BE2C (cell line): ENCODE measurements around the gene NANS.

Experiments used
- DNase-seq: peaks from one replicate; pipeline ENCODE4 v3.0.0-alpha.2; 2020
- H3K27me3 ChIP-seq: fragments of 250-450 bp; sonication (Bioruptor Pico); 2 replicates; pipeline ENCODE4 v1.5.1; 2020; ENCODE audit warnings: mild to moderate bottlenecking
- H3K36me3 ChIP-seq: fragments of 250-450 bp; sonication (Bioruptor Pico); 2 replicates; pipeline ENCODE4 v1.5.1; 2020; ENCODE audit warnings: mild to moderate bottlenecking
- H3K4me1 ChIP-seq: fragments of 250-450 bp; sonication (Bioruptor Pico); 2 replicates; pipeline ENCODE4 v1.5.1; 2020
- H3K4me3 ChIP-seq: 2 replicates; pipeline ENCODE4 v1.5.1; 2011; ENCODE audit warnings: low read depth, low read length
- H3K9me3 ChIP-seq: fragments of 250-450 bp; sonication (Bioruptor Pico); 2 replicates; pipeline ENCODE4 v1.5.1; 2020
- TF ChIP-seq, protein P1 (sequence below): IDR thresholded peaks from 2 replicates; pipeline ENCODE4 v1.5.1; 2012; ENCODE audit warnings: mild to moderate bottlenecking, low read depth, low read length

Gene NANS

DNA sequence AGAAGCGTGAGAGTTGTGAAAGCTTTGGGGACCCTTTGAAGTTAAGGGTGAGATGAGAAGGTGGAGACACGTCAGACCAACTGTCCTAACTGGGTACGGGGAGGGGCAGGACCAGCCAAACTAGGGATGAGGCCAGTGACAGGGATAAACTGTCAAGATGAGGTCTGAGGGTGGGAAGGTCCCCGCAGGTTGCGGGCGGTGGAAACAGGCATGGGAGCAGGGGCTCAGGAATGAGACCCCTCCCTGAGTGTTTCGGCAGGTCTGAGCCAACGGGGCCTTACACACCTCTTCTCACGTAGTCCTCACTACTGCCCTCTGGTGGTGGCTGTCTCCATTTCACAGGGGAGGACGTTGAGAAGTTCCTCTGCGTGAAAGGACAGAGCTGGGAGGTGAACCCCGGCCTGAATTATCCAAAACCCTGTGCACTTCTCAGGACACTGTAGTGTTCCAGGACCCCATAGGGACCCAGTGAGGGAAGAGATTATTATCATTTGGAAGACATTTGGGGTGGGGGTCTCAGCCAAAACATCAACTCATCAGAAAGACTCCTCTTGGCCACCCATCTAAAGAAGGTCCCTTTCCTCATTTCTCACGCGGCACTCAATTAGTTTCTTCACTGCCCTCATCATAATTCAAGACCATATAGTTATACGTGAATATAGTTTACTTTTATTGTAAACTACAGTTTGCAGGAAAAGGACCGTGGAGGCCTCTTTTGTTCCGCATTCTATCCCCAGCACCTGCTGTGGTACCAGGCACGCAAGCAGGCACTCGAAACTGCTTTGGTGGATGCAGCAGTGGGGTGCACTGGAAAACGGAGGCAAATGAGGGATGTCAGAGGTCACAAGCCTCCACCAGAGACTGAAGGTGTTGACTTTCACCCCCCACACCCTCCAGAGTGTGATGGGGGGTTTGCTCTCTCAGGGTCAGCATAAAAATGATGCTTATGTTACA lies 21.7 kb upstream of the NANS start:
- TF ChIP-seq, protein P1, sequence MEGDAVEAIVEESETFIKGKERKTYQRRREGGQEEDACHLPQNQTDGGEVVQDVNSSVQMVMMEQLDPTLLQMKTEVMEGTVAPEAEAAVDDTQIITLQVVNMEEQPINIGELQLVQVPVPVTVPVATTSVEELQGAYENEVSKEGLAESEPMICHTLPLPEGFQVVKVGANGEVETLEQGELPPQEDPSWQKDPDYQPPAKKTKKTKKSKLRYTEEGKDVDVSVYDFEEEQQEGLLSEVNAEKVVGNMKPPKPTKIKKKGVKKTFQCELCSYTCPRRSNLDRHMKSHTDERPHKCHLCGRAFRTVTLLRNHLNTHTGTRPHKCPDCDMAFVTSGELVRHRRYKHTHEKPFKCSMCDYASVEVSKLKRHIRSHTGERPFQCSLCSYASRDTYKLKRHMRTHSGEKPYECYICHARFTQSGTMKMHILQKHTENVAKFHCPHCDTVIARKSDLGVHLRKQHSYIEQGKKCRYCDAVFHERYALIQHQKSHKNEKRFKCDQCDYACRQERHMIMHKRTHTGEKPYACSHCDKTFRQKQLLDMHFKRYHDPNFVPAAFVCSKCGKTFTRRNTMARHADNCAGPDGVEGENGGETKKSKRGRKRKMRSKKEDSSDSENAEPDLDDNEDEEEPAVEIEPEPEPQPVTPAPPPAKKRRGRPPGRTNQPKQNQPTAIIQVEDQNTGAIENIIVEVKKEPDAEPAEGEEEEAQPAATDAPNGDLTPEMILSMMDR = peak; percentile 93
- Histone ChIP-seq H3K4me1 (peaks cover 3% of the 10 kb centered on the region; the same call in 1 of the 2 replicates), H3K27me3 (no peaks in the 10 kb centered on the region), H3K4me3 (no peak overlapping the region), H3K36me3 (no peaks in the 10 kb centered on the region), H3K9me3 (no peaks in the 10 kb centered on the region)
- DNase-seq = peak; percentile 89

DNA sequence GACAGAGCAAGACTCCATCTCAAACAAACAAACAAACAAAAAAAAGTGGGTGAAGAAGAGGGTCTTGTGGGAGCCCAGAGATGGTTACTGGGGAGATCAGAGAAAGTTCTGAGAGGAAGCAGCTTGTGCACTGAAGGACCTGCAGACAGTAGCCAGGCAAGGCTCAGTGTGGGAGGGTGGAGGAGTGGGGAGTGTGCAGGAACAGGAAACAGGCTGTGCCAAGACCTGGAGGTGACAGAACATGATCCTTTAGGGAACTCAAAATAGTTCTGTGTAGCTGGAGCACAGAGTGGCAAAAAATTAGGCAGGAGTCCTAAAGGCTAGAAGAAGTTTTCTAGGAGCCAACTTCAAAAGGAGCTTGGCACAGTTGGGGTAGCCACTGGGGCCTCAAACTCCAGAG lies 19.2 kb upstream of the NANS start:
- H3K27me3 ChIP-seq = no peaks in the 10 kb centered on the region
- no peak overlapping the region for H3K4me3 ChIP-seq
- H3K4me1 ChIP-seq = peaks cover 3% of the 10 kb centered on the region; the same call in 1 of the 2 replicates
- no peaks in the 10 kb centered on the region for H3K9me3 ChIP-seq
- no peak for DNase-seq
- TF ChIP-seq, protein P1 = no peak
- no peaks in the 10 kb centered on the region for H3K36me3 ChIP-seq

DNA sequence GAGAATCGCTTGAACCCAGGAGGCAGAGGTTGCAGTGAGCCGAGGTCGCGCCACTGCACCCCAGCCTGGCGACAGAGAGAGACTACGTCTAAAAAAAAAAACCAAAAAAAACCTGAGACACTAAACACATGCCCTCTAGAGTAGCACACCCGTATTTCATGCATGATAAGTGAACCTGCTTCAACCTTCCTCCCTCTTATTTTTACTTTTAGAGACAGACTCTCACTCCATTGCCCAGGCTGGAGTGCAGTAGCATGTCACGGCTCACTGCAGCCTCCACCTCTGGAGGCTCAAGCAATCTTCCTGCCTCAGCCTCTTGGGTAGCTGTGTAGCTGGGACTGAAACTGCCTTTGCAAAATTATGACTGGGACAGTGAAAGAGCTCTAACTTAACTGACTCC lies 17.6 kb upstream of the NANS start:
- no peak for DNase-seq
- TF ChIP-seq, protein P1 = no peak
- Histone ChIP-seq H3K4me3 (no peak overlapping the region), H3K9me3 (no peaks in the 10 kb centered on the region), H3K27me3 (no peaks in the 10 kb centered on the region), H3K36me3 (no peaks in the 10 kb centered on the region), H3K4me1 (peaks cover 3% of the 10 kb centered on the region; the same call in 1 of the 2 replicates)

DNA sequence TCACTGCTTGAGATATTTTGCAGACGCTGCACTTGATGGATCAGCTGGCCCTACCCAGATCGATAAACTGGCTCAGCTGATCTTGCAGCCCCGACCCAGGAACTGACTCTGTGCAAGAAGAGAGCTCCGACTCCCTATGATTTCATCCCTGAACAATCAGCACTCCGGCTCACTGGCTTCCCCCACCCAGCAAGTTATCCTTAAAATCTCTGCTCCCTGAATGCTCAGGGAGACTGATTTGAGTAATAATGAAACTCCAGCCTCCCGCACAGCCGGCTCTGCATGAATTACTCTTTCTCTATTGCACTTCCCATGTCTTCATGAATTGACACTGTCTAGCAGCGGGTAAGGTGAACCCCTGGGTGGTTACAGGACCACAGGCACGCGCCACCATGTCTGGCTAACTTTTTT lies 16.9 kb upstream of the NANS start:
- no peak for DNase-seq
- H3K36me3 ChIP-seq = no peaks in the 10 kb centered on the region
- H3K4me3 ChIP-seq = no peak overlapping the region
- peaks cover under 1% of the 10 kb centered on the region; the same call in 1 of the 2 replicates for H3K4me1 ChIP-seq
- H3K27me3 ChIP-seq = no peaks in the 10 kb centered on the region
- H3K9me3 ChIP-seq = no peaks in the 10 kb centered on the region
- TF ChIP-seq, protein P1 = no peak

DNA sequence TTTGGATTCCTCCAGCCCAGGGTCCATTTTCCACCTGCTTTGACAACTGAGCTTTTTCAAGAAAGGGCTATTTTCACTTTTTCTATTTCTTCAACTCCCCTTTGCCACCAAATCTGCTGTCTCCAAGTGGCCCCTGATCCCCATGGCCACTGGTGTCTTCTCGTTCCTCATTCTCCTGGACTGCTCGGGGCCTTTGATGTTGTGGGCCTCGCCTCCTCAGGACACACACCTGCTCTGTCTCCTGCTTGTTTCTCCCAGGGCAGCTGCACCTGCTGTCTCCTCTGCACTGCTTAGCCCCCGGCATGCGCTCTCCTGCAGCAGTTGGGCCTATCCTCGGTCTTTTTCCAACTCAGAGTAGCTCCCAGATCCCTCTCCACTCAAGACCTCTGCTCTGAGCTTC lies 16.3 kb upstream of the NANS start:
- TF ChIP-seq, protein P1 = no peak
- H3K36me3 ChIP-seq = no peaks in the 10 kb centered on the region
- no peak overlapping the region for H3K4me3 ChIP-seq
- H3K9me3 ChIP-seq = no peaks in the 10 kb centered on the region
- no peaks in the 10 kb centered on the region for H3K4me1 ChIP-seq
- DNase-seq = no peak
- no peaks in the 10 kb centered on the region for H3K27me3 ChIP-seq

DNA sequence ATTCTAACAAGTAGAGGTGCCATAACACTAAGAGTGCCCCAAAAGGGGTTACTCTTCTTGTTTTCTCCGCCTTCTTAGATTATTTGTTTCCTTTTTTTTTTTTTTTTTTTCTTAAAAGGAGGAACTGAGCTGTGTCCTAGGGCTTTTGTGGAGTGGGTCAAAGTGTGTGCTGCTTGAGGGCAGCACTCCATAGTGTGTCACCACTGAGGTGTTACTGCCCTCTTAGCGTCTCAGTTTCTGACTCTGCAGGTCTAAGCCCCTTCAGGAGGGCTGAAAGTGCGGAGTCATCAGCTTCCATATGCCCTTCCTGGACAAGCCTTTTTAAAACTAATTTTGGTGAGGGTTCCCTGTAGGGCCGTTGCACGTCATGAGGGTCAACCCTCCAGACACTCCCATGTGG lies 12.6 kb upstream of the NANS start:
- H3K36me3 ChIP-seq = no peaks in the 10 kb centered on the region
- H3K4me3 ChIP-seq = no peak overlapping the region
- H3K27me3 ChIP-seq = no peaks in the 10 kb centered on the region
- no peak for DNase-seq
- no peaks in the 10 kb centered on the region for H3K4me1 ChIP-seq
- no peaks in the 10 kb centered on the region for H3K9me3 ChIP-seq
- TF ChIP-seq, protein P1 = no peak
